ENCODE measurements around the gene PAX7.

The PAX7 gene

DNA sequence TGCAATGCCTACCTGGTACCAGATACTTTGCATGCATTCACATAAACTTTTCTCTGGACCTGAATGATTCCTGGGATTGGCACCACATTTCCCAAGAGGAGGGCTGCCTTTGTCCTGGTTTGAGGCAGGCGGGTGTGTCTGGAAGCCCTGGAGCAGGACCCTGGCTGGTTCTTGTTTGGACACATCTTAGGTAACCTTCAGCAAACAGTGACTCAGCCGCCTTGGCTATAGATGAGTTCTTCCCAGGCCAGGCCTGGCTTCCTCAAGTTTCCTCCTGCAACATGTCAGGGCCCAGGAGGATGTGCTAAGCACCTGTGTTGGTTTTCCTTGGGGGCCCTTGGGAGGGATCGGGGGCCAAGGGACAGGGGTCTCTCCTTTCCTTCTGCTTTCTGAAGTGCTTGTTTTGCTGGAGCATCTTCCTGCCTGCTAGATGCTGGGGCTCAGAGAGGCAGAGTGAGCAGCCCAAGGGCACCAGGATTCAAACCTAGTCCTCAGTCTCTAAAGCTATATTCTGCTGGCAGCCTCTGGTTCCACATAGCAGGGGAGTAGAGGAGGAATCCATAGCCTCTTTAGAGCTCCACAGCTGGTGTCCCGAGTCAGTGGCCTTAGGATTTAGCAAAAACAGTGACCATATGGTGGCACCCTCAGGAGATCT, 38.2 kb downstream of the PAX7 start:
- H3K4me3 ChIP-seq (ENCODE audit: low read depth, low read length), result no peak overlapping the region
- TF ChIP-seq, protein P1, sequence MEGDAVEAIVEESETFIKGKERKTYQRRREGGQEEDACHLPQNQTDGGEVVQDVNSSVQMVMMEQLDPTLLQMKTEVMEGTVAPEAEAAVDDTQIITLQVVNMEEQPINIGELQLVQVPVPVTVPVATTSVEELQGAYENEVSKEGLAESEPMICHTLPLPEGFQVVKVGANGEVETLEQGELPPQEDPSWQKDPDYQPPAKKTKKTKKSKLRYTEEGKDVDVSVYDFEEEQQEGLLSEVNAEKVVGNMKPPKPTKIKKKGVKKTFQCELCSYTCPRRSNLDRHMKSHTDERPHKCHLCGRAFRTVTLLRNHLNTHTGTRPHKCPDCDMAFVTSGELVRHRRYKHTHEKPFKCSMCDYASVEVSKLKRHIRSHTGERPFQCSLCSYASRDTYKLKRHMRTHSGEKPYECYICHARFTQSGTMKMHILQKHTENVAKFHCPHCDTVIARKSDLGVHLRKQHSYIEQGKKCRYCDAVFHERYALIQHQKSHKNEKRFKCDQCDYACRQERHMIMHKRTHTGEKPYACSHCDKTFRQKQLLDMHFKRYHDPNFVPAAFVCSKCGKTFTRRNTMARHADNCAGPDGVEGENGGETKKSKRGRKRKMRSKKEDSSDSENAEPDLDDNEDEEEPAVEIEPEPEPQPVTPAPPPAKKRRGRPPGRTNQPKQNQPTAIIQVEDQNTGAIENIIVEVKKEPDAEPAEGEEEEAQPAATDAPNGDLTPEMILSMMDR (IDR thresholded peaks at IDR 0.05; ENCODE audit: low read depth, low read length), result no peak
- no peak for DNase-seq (ENCODE audit: low read depth)

DNA sequence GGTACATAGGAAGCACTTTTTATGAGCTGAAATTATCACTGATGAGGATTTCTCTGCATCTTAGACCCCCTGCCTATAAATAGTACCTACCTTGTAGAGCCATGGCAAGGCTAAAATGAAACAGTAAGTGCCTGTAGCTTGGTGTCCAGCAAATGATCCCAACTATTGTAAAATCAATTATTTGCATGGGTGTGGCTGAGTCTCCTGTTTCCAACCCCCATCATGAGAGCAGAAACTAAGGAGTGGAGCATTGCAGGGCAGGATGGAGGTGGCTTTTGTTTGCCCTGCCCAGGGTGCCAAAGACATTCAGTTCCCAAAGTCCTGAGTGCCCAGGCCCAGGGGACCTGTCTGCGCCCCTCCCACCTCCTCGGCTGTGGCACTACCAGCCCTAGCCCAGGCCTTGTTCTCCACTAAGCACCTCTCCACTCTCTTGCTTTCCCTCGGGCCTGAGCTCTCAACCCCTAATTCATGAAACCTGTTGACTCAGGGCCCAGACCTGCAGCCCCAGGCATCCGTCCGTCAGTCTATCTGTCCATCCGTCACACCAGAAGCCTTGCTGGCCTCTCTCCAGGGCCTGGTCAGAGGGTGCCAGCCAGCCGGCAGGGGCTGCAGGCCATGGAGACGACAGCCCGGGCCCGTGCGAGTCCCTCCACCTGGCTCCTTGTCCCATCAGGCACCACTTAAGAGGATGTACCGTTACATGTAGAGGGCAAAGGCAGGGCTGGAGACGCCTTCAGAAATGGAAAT, 39.6 kb downstream of the PAX7 start:
- H3K4me3 ChIP-seq (ENCODE audit: low read depth, low read length), result no peak overlapping the region
- TF ChIP-seq MYC (IDR thresholded peaks at IDR 0.05; ENCODE audit: low read depth, low read length) (no peak), POLR2A (IDR thresholded peaks at IDR 0.05; ENCODE audit: extremely low read depth, insufficient read length) (no peak), MAX (IDR thresholded peaks at IDR 0.05; ENCODE audit: low read depth, low read length) (no peak)
- TF ChIP-seq, protein P1 (IDR thresholded peaks at IDR 0.05; ENCODE audit: low read depth, low read length), result no peak
- no peak for DNase-seq (ENCODE audit: low read depth)

GRCh38 chr1:18670868-18671225, 40.2 kb downstream of the PAX7 start:
- no peak for TF ChIP-seq MYC (IDR thresholded peaks at IDR 0.05; ENCODE audit: low read depth, low read length)
- no peak for TF ChIP-seq MAX (IDR thresholded peaks at IDR 0.05; ENCODE audit: low read depth, low read length)
- TF ChIP-seq POLR2A (IDR thresholded peaks at IDR 0.05; ENCODE audit: extremely low read depth, insufficient read length), result no peak
- TF ChIP-seq, protein P1 (IDR thresholded peaks at IDR 0.05; ENCODE audit: low read depth, low read length), result no peak
- no peak overlapping the region for H3K4me3 ChIP-seq (ENCODE audit: low read depth, low read length)
- no peak for DNase-seq (ENCODE audit: low read depth)

- peak; percentile 8 for DNase-seq (ENCODE audit: low read depth)
- TF ChIP-seq, protein P1 (IDR thresholded peaks at IDR 0.05; ENCODE audit: low read depth, low read length), result no peak
- TF ChIP-seq POLR2A (IDR thresholded peaks at IDR 0.05; ENCODE audit: extremely low read depth, insufficient read length) (no peak), MAX (IDR thresholded peaks at IDR 0.05; ENCODE audit: low read depth, low read length) (no peak), MYC (IDR thresholded peaks at IDR 0.05; ENCODE audit: low read depth, low read length) (no peak)
- H3K4me3 ChIP-seq (ENCODE audit: low read depth, low read length), result no peak overlapping the region
Measured at GRCh38 chr1:18673976-18674375, 43.3 kb downstream of the PAX7 start.

GRCh38 chr1:18676332-18676781, 45.7 kb downstream of the PAX7 start:
- no peak for TF ChIP-seq MAX (IDR thresholded peaks at IDR 0.05; ENCODE audit: low read depth, low read length)
- no peak overlapping the region for H3K4me3 ChIP-seq (ENCODE audit: low read depth, low read length)
- peak; percentile 15 for DNase-seq (ENCODE audit: low read depth)

DNA sequence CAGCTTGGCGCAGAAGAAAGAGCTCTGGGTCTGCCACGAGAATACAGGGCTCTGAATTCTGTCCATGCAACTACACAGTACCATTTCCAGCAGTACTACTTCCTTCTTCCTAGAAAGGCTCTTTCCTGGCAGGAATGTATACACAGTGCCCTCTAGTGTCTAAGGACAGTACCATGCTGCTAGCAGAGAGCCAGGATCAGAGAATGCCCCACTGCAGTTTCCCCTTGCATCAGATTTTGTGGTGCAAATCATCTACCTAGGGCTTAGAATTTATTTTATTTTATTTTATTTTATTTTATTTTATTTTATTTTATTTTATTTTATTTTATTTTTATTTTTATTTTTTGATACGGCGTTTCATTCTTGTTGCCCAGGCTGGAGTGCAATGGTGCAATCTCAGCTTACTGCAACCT, 50.8 kb downstream of the PAX7 start:
- no peak overlapping the region for H3K4me3 ChIP-seq (ENCODE audit: low read depth, low read length)
- TF ChIP-seq POLR2A (IDR thresholded peaks at IDR 0.05; ENCODE audit: extremely low read depth, insufficient read length) (no peak), MAX (IDR thresholded peaks at IDR 0.05; ENCODE audit: low read depth, low read length) (peak; percentile 39; the same call in 1 of the 2 replicates), MYC (IDR thresholded peaks at IDR 0.05; ENCODE audit: low read depth, low read length) (no peak)
- TF ChIP-seq, protein P1 (IDR thresholded peaks at IDR 0.05; ENCODE audit: low read depth, low read length), result peak; percentile 86
- peak; percentile 67 for DNase-seq (ENCODE audit: low read depth)
